ENCODE measurements around the gene TFDP2. TPM values are rescaled to one million over a fixed set of nuclear protein-coding genes. Genes with fewer than 3 reads are reported as not detected.
A peak's percentile ranks its signal among the peaks of the same experiment; 100 is the strongest.

TFDP2 gene
- total and polyA plus RNA-seq, 7 donors = 14.3 to 74.8 (median 52.3) TPM

- 66 to 85% methylated on average over 8 of the region's 8 CpGs for WGBS, 2 donors
- Histone ChIP-seq H3K27ac (no peak overlapping the region), H3K27me3 (no peaks in the 10 kb centered on the region), H3K4me3 (no peak overlapping the region), H3K36me3 (no peaks in the 10 kb centered on the region), H3K4me1 (peaks cover 0 to 10% (median 7%) of the 10 kb centered on the region in 4 donors), H3K9me3 (no peaks in the 10 kb centered on the region)
- peak; percentile 29 for DNase-seq
- TF ChIP-seq CTCF (IDR thresholded peaks at IDR 0.05) (no peak), EP300 (IDR thresholded peaks at IDR 0.05) (no peak), POLR2A (IDR thresholded peaks at IDR 0.05) (no peak), POLR2AphosphoS5 (IDR thresholded peaks at IDR 0.05) (no peak)
- intact Hi-C loops (cut with DNase I) = no loop called here
Observed at GRCh38 chr3:141942006-141942405, 207.3 kb downstream of the TFDP2 start.

GRCh38 chr3:141941093-141941492, 208.3 kb downstream of the TFDP2 start:
- H3K27me3 ChIP-seq = no peaks in the 10 kb centered on the region
- intact Hi-C loops (cut with DNase I) = no loop called here
- no peaks in the 10 kb centered on the region for H3K9me3 ChIP-seq
- H3K4me3 ChIP-seq = no peak overlapping the region
- peak; percentile 40 for DNase-seq
- H3K27ac ChIP-seq = peak overlapping the region in 3 of 4 donors; percentile 38 to 61 (median 47)
- TF ChIP-seq EP300 (IDR thresholded peaks at IDR 0.05) = no peak
- TF ChIP-seq CTCF (IDR thresholded peaks at IDR 0.05) = no peak
- no peak for TF ChIP-seq POLR2A (IDR thresholded peaks at IDR 0.05)
- TF ChIP-seq POLR2AphosphoS5 (IDR thresholded peaks at IDR 0.05) = no peak
- 9 to 32% methylated on average over 8 of the region's 8 CpGs for WGBS, 2 donors
- peaks cover 0 to 10% (median 7%) of the 10 kb centered on the region in 4 donors for H3K4me1 ChIP-seq
- no peaks in the 10 kb centered on the region for H3K36me3 ChIP-seq

- intact Hi-C loops (cut with DNase I) = no loop called here
- Histone ChIP-seq H3K27ac (peak overlapping the region in 3 of 4 donors; percentile 38 to 61 (median 47)), H3K9me3 (no peaks in the 10 kb centered on the region), H3K27me3 (no peaks in the 10 kb centered on the region), H3K36me3 (no peaks in the 10 kb centered on the region), H3K4me3 (no peak overlapping the region), H3K4me1 (peaks cover 0 to 10% (median 7%) of the 10 kb centered on the region in 4 donors)
- 9 to 51% methylated on average over 12 of the region's 12 CpGs for WGBS, 2 donors
- TF ChIP-seq CTCF (IDR thresholded peaks at IDR 0.05) = no peak
- no peak for TF ChIP-seq POLR2A (IDR thresholded peaks at IDR 0.05)
- peak in 1 of 4 donors; percentile 29 for TF ChIP-seq POLR2AphosphoS5 (IDR thresholded peaks at IDR 0.05)
- TF ChIP-seq EP300 (IDR thresholded peaks at IDR 0.05) = no peak
- DNase-seq = peak; percentile 84
Observed at GRCh38 chr3:141940194-141940776, 209.1 kb downstream of the TFDP2 start.

- H3K27ac ChIP-seq = peak overlapping the region in 1 of 4 donors; percentile 47
- intact Hi-C loops (cut with DNase I) = no loop called here
- H3K27me3 ChIP-seq = no peaks in the 10 kb centered on the region
- 40 to 79% methylated on average over 4 of the region's 4 CpGs for WGBS, 2 donors
- H3K36me3 ChIP-seq = no peaks in the 10 kb centered on the region
- TF ChIP-seq POLR2AphosphoS5 (IDR thresholded peaks at IDR 0.05) = no peak
- H3K4me3 ChIP-seq = no peak overlapping the region
- peaks cover 0 to 10% (median 7%) of the 10 kb centered on the region in 4 donors for H3K4me1 ChIP-seq
- H3K9me3 ChIP-seq = no peaks in the 10 kb centered on the region
- peak; percentile 47 for DNase-seq
Observed at GRCh38 chr3:141939759-141940158, 209.6 kb downstream of the TFDP2 start.

- no peak overlapping the region for H3K4me3 ChIP-seq
- 67 to 84% methylated on average over 20 of the region's 20 CpGs for WGBS, 2 donors
- peaks cover 0 to 10% (median 7%) of the 10 kb centered on the region in 4 donors for H3K4me1 ChIP-seq
- H3K36me3 ChIP-seq = no peaks in the 10 kb centered on the region
- no peaks in the 10 kb centered on the region for H3K9me3 ChIP-seq
- no peak overlapping the region for H3K27ac ChIP-seq
- intact Hi-C loops (cut with DNase I) = no loop called here
- no peak for TF ChIP-seq CTCF (IDR thresholded peaks at IDR 0.05)
- H3K27me3 ChIP-seq = no peaks in the 10 kb centered on the region
- peak; percentile 46 for DNase-seq
Observed at GRCh38 chr3:141938011-141938500, 211.3 kb downstream of the TFDP2 start.
